ENCODE data around the gene TEX22. TPM values are rescaled to one million over a fixed set of nuclear protein-coding genes. Genes with fewer than 3 reads are reported as not detected.

The TEX22 gene
- total RNA-seq, 1 experiment from 2014 or later: 0.87 TPM

GRCh38 chr14:105417690-105418121 lies 19.4 kb downstream of the TEX22 start (continued):
- TF ChIP-seq, protein P1, sequence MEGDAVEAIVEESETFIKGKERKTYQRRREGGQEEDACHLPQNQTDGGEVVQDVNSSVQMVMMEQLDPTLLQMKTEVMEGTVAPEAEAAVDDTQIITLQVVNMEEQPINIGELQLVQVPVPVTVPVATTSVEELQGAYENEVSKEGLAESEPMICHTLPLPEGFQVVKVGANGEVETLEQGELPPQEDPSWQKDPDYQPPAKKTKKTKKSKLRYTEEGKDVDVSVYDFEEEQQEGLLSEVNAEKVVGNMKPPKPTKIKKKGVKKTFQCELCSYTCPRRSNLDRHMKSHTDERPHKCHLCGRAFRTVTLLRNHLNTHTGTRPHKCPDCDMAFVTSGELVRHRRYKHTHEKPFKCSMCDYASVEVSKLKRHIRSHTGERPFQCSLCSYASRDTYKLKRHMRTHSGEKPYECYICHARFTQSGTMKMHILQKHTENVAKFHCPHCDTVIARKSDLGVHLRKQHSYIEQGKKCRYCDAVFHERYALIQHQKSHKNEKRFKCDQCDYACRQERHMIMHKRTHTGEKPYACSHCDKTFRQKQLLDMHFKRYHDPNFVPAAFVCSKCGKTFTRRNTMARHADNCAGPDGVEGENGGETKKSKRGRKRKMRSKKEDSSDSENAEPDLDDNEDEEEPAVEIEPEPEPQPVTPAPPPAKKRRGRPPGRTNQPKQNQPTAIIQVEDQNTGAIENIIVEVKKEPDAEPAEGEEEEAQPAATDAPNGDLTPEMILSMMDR (IDR thresholded peaks at IDR 0.05): no peak
- no peak for TF ChIP-seq ZNF532 (CRISPR knock-in tag; IDR thresholded peaks at IDR 0.05; ENCODE audit: borderline replicate concordance)

DNA sequence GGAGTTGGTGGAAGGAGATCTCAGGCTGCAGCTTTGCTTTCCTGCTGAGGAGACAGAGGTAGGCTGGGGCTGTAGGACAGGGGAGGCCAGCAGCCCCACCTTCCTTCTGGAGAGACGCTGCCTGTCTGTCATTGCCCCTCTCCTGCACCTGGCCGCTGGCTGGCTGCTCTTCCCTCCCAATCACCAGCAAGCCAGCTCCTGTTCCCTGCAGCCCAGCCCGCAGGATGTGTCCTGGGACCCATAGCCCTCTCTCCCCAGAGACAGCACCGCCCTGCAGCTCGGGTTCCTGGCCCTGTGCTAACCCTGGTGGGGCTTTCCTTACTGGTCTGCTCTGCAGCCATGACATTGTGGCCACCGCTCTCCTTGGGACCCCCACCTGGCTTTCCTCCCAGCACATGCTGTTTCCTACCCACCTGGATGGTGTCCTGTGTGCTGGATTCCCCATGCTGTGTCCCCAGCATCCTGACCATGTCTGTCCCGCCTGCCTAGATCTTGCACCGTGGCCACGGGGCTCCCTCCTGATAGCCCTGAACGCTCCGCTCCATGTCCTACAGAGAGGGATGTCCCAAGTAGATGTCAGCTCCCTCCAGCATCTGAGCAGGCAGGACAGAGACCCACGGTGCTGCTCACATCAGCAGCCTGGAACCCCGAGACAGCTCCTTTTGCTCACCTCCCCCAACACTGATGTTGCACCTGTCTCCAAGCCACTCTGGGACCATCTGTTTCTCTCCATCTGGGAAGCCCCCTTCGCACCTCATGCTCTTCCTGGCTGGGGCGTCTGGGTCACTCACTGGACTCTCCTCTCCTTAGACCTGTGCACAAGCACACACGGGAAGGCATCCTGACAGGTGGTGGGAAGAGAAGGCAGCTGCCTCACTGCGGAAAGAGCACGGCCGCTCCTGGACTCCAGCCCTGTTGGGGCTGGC lies 20.2 kb downstream of the TEX22 start:
- Mint-ChIP-seq H3K27me3 (ENCODE audit: low read depth) (peaks cover 34% of the 10 kb centered on the region), H3K9me3 (no peaks in the 10 kb centered on the region), H3K27ac (0 out of 2 replicates have a peak overlapping the region, but pooled peaks have one; percentile 15), H3K4me1 (peaks cover 23% of the 10 kb centered on the region), H3K36me3 (peaks cover 6% of the 10 kb centered on the region), H3K4me3 (peak overlapping the region; percentile 65)
- DNase-seq (ENCODE audit: low spot score): no peak
- ChIA-PET CTCF (interaction anchor here (0.7 to 1.2 kb wide), 4 partner anchors 12 to 62 kb away, joined by 3 read pairs; no protein-coding TSS in a partner anchor), POLR2A (no interaction called here)
- no peak for ATAC-seq
- TF ChIP-seq RORB (CRISPR knock-in tag; IDR thresholded peaks at IDR 0.05): no peak
- no peak for TF ChIP-seq MXD4 (CRISPR knock-in tag; IDR thresholded peaks at IDR 0.05; ENCODE audit: borderline replicate concordance)
- TF ChIP-seq, protein P2, sequence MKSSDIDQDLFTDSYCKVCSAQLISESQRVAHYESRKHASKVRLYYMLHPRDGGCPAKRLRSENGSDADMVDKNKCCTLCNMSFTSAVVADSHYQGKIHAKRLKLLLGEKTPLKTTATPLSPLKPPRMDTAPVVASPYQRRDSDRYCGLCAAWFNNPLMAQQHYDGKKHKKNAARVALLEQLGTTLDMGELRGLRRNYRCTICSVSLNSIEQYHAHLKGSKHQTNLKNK (CRISPR knock-in tag; IDR thresholded peaks at IDR 0.05): no peak
- TF ChIP-seq ZNF512 (CRISPR knock-in tag; IDR thresholded peaks at IDR 0.05; ENCODE audit: borderline replicate concordance): no peak
- no peak for TF ChIP-seq ZNF263 (CRISPR knock-in tag; IDR thresholded peaks at IDR 0.05; ENCODE audit: low read depth)
- TF ChIP-seq ZNF317 (CRISPR knock-in tag; IDR thresholded peaks at IDR 0.05; ENCODE audit: borderline replicate concordance, low read depth): no peak
- no peak for TF ChIP-seq GRHL2 (CRISPR knock-in tag; IDR thresholded peaks at IDR 0.05; ENCODE audit: insufficient replicate concordance, severe bottlenecking)
- no peak for TF ChIP-seq ESRRA (CRISPR knock-in tag; IDR thresholded peaks at IDR 0.05; ENCODE audit: borderline replicate concordance)
- TF ChIP-seq JAZF1 (CRISPR knock-in tag; IDR thresholded peaks at IDR 0.05): no peak
- TF ChIP-seq NR1H2 (CRISPR knock-in tag; IDR thresholded peaks at IDR 0.05): no peak
- no peak for TF ChIP-seq ZNF138 (CRISPR knock-in tag; conservative IDR thresholded peaks at IDR 0.05)
- no peak for TF ChIP-seq GABPB1 (CRISPR knock-in tag; IDR thresholded peaks at IDR 0.05)
- TF ChIP-seq FOXP1 (CRISPR knock-in tag; IDR thresholded peaks at IDR 0.05; ENCODE audit: borderline replicate concordance): no peak
- TF ChIP-seq ZNF121 (CRISPR knock-in tag; IDR thresholded peaks at IDR 0.05): no peak
- no peak for TF ChIP-seq ATF1 (CRISPR knock-in tag; IDR thresholded peaks at IDR 0.05)
- no peak for TF ChIP-seq ZNF396 (CRISPR knock-in tag; IDR thresholded peaks at IDR 0.05; ENCODE audit: borderline replicate concordance)
- TF ChIP-seq ZNF219 (CRISPR knock-in tag; IDR thresholded peaks at IDR 0.05; ENCODE audit: borderline replicate concordance): no peak
- TF ChIP-seq, protein P3, sequence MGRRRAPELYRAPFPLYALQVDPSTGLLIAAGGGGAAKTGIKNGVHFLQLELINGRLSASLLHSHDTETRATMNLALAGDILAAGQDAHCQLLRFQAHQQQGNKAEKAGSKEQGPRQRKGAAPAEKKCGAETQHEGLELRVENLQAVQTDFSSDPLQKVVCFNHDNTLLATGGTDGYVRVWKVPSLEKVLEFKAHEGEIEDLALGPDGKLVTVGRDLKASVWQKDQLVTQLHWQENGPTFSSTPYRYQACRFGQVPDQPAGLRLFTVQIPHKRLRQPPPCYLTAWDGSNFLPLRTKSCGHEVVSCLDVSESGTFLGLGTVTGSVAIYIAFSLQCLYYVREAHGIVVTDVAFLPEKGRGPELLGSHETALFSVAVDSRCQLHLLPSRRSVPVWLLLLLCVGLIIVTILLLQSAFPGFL (CRISPR knock-in tag; IDR thresholded peaks at IDR 0.05; ENCODE audit: borderline replicate concordance): no peak
- TF ChIP-seq SOX15 (CRISPR knock-in tag; IDR thresholded peaks at IDR 0.05): no peak

All from WTC11 (cell line).